OCI-LY3 (cell line): ENCODE data around the gene CHST8.

Source experiments
- H2AFZ ChIP-seq: fragments of 200-600, 300-600 bp; shearing (Covaris generic); 2 replicates; pipeline ENCODE4 v1.6.0; 2014; ENCODE audit warnings: antibody characterized with exemption, low read depth, low read length
- H3K27ac ChIP-seq: fragments of 200-600, 300-600 bp; sonication (generic); 2 replicates; pipeline ENCODE4 v1.5.1; 2014; ENCODE audit warnings: mild to moderate bottlenecking, low read length, moderate library complexity, mixed read lengths
- H3K27me3 ChIP-seq: fragments of 200-600, 300-600 bp; sonication (generic); 2 replicates; pipeline ENCODE4 v1.6.1; 2014; ENCODE audit warnings: low read depth, low read length, mixed read lengths
- H3K36me3 ChIP-seq: fragments of 200-600, 300-600 bp; sonication (generic); replicated peaks from 2 replicates; pipeline ENCODE3; 2014; ENCODE audit warnings: low read depth, low read length, mixed read lengths
- H3K4me1 ChIP-seq: fragments of 300-600, 200-600 bp; sonication (generic); 2 replicates; pipeline ENCODE4 v1.6.1; 2014; ENCODE audit warnings: low read length, mixed read lengths
- H3K4me2 ChIP-seq: fragments of 200-600, 300-600 bp; sonication (generic); 2 replicates; pipeline ENCODE4 v1.6.1; 2014; ENCODE audit warnings: low read length, mixed read lengths
- H3K4me3 ChIP-seq: fragments of 300-600, 200-600 bp; sonication (generic); 2 replicates; pipeline ENCODE4 v1.5.1; 2014; ENCODE audit warnings: antibody characterized with exemption, mild to moderate bottlenecking, low read length, moderate library complexity
- H3K79me2 ChIP-seq: fragments of 300-600, 200-600 bp; shearing (Covaris generic); 2 replicates; pipeline ENCODE4 v1.6.1; 2014; ENCODE audit warnings: mild to moderate bottlenecking, low read length, mixed read lengths
- H3K9ac ChIP-seq: fragments of 300-600, 200-600 bp; shearing (Covaris generic); 2 replicates; pipeline ENCODE4 v1.6.0; 2014; ENCODE audit warnings: mild to moderate bottlenecking, low read length, moderate library complexity
- H3K9me3 ChIP-seq: fragments of 200-600, 300-600 bp; shearing (Covaris generic); 2 replicates; pipeline ENCODE4 v1.6.1; 2014; ENCODE audit warnings: low read length, mixed read lengths; ENCODE audit not compliant: insufficient read depth
- H4K20me1 ChIP-seq: fragments of 200-600, 300-600 bp; sonication (generic); 2 replicates; pipeline ENCODE4 v1.6.1; 2016; ENCODE audit warnings: low read length, mixed read lengths; ENCODE audit not compliant: insufficient read depth
- CTCF ChIP-seq: fragments of 200-600, 300-600 bp; sonication (generic); IDR thresholded peaks from 2 replicates; pipeline ENCODE4 v1.5.1; 2014; ENCODE audit warnings: antibody characterized with exemption, low read length, low read depth
- EZH2phosphoT487 ChIP-seq: fragments of 200-600 bp; shearing (Covaris generic); IDR thresholded peaks from 2 replicates; pipeline ENCODE4 v1.6.1; 2018; ENCODE audit warnings: antibody characterized with exemption, mixed run types, low read depth

CHST8 gene

GRCh38 chr19:33681081-33681680, 59.4 kb downstream of the CHST8 start:
- H3K79me2 ChIP-seq: no peaks in the 10 kb centered on the region
- H3K27ac ChIP-seq: no peak overlapping the region
- no peaks in the 10 kb centered on the region for H3K4me1 ChIP-seq
- H3K36me3 ChIP-seq: no peaks in the 10 kb centered on the region
- H3K9me3 ChIP-seq: no peaks in the 10 kb centered on the region
- no peak overlapping the region for H3K4me3 ChIP-seq
- no peak for TF ChIP-seq EZH2phosphoT487
- TF ChIP-seq CTCF: no peak
- no peak overlapping the region for H2AFZ ChIP-seq
- H3K9ac ChIP-seq: no peak overlapping the region
- no peak overlapping the region for H3K4me2 ChIP-seq
- H3K27me3 ChIP-seq: 0 out of 2 replicates have a peak, but pooled peaks cover 6% of the 10 kb centered on the region
- peaks cover 3% of the 10 kb centered on the region; the same call in 1 of the 2 replicates for H4K20me1 ChIP-seq

GRCh38 chr19:33683881-33684537, 62.3 kb downstream of the CHST8 start:
- no peak overlapping the region for H3K9ac ChIP-seq
- no peaks in the 10 kb centered on the region for H3K4me1 ChIP-seq
- no peak overlapping the region for H3K27ac ChIP-seq
- no peak overlapping the region for H3K4me2 ChIP-seq
- no peaks in the 10 kb centered on the region for H3K79me2 ChIP-seq
- no peaks in the 10 kb centered on the region for H3K36me3 ChIP-seq
- H3K4me3 ChIP-seq: no peak overlapping the region
- H4K20me1 ChIP-seq: no peaks in the 10 kb centered on the region; the same call in 1 of the 2 replicates
- 0 out of 2 replicates have a peak, but pooled peaks cover 6% of the 10 kb centered on the region for H3K27me3 ChIP-seq
- no peaks in the 10 kb centered on the region for H3K9me3 ChIP-seq
- TF ChIP-seq CTCF (no peak), EZH2phosphoT487 (no peak)
- no peak overlapping the region for H2AFZ ChIP-seq

GRCh38 chr19:33684538-33685232, 62.9 kb downstream of the CHST8 start:
- 0 out of 2 replicates have a peak, but pooled peaks cover 6% of the 10 kb centered on the region for H3K27me3 ChIP-seq
- no peak overlapping the region for H2AFZ ChIP-seq
- H3K36me3 ChIP-seq: no peaks in the 10 kb centered on the region
- no peaks in the 10 kb centered on the region for H3K4me1 ChIP-seq
- H3K9me3 ChIP-seq: no peaks in the 10 kb centered on the region
- no peak overlapping the region for H3K9ac ChIP-seq
- no peak overlapping the region for H3K4me2 ChIP-seq
- TF ChIP-seq EZH2phosphoT487 (no peak), CTCF (no peak)
- H4K20me1 ChIP-seq: no peaks in the 10 kb centered on the region
- H3K79me2 ChIP-seq: no peaks in the 10 kb centered on the region
- no peak overlapping the region for H3K27ac ChIP-seq
- no peak overlapping the region for H3K4me3 ChIP-seq

- no peaks in the 10 kb centered on the region for H4K20me1 ChIP-seq
These were observed 63.8 kb downstream of the CHST8 start for GRCh38 chr19:33685541-33685940.

More at GRCh38 chr19:33685541-33685940, 63.8 kb downstream of the CHST8 start:
- no peaks in the 10 kb centered on the region for H3K9me3 ChIP-seq
- TF ChIP-seq CTCF: no peak
- no peak for TF ChIP-seq EZH2phosphoT487
- H3K36me3 ChIP-seq: no peaks in the 10 kb centered on the region
- H3K27ac ChIP-seq: no peak overlapping the region
- 0 out of 2 replicates have a peak, but pooled peaks cover 6% of the 10 kb centered on the region for H3K27me3 ChIP-seq
- H3K4me1 ChIP-seq: no peaks in the 10 kb centered on the region
- no peak overlapping the region for H3K4me2 ChIP-seq
- no peaks in the 10 kb centered on the region for H3K79me2 ChIP-seq
- no peak overlapping the region for H2AFZ ChIP-seq
- no peak overlapping the region for H3K9ac ChIP-seq
- no peak overlapping the region for H3K4me3 ChIP-seq
